Transverse colon (tissue), 4 donors: ENCODE data around the gene SLC25A1. TPM values are rescaled to one million over a fixed set of nuclear protein-coding genes. Genes with fewer than 3 reads are reported as not detected.
A peak's percentile ranks its signal among the peaks of the same experiment; 100 is the strongest.

Experiments used
- DNase-seq: peaks from one replicate; pipeline ENCODE4 v3.0.0-alpha.2; 2019
- H3K27ac ChIP-seq, 4 donors: fragments of 200-600 bp; sonication (generic); 2 replicates each; pipeline ENCODE4 v1.5.1; 2016 to 2018; ENCODE audit warnings: inconsistent platforms in 4 of 4
- H3K27me3 ChIP-seq: fragments of 200-600 bp; sonication (generic); 2 replicates; pipeline ENCODE4 v1.5.1; 2017; ENCODE audit warnings: inconsistent platforms
- H3K36me3 ChIP-seq, 4 donors: fragments of 200-600 bp; sonication (generic); 2 replicates each; pipeline ENCODE4 v1.5.1; 2017 to 2019; ENCODE audit warnings: inconsistent platforms in 4 of 4
- H3K4me1 ChIP-seq, 4 donors: fragments of 200-600 bp; sonication (generic); 2 replicates each; pipeline ENCODE4 v1.5.1; 2017 to 2020; ENCODE audit warnings: inconsistent platforms in 4 of 4
- H3K4me3 ChIP-seq, 4 donors: fragments of 200-600 bp; sonication (generic); 1 replicate in 1 of 4; 2 replicates in 3 of 4; pipeline versions ENCODE4 v1.5.1 to v1.6.1; 2017 to 2019; ENCODE audit warnings: inconsistent platforms in 4 of 4
- H3K9me3 ChIP-seq, 2 donors: fragments of 200-600 bp; sonication (generic); 2 replicates each; pipeline ENCODE4 v1.5.1; 2017 to 2019; ENCODE audit warnings: inconsistent platforms in 2 of 2
- EP300 ChIP-seq: sonication (generic); formaldehyde crosslinking; IDR thresholded peaks from one replicate; pipeline ENCODE4 v1.6.1; 2017; ENCODE audit warnings: antibody characterized with exemption, low read depth
- POLR2A ChIP-seq: fragments of 450-650 bp; IDR thresholded peaks from one replicate; pipeline ENCODE4 v1.6.1; 2016; ENCODE audit warnings: antibody characterized with exemption, mild to moderate bottlenecking, moderate library complexity
- POLR2AphosphoS5 ChIP-seq, 3 donors: sonication (generic); formaldehyde crosslinking; IDR thresholded peaks; one replicate each; pipeline ENCODE4 v1.6.1; 2016; ENCODE audit warnings: antibody characterized with exemption in 3 of 3
- WGBS, 2 donors: methylation state at CpG; one replicate each; pipeline ENCODE4 v1.1.5; 2018; ENCODE audit warnings: low coverage in 1 of 2; 5-methylcytosine and 5-hydroxymethylcytosine counted together
- in situ Hi-C, 4 donors: fragments of 200-750 bp; cut with MboI; loops; one replicate each; pipeline versions ENCODE4 v1.15.0 to v1.15.1; 2017; ENCODE audit warnings: low sequenced_read_pairs in 3 of 4, low pct_ligation_motif_present in 1 of 4, low pct_unique_long_range_greater_than_20kb in 1 of 4
- intact Hi-C: fragments of 100-400 bp; cut with DNase I; formaldehyde crosslinking; loops from one replicate; pipeline ENCODE4 v1.15.1; 2023; ENCODE audit warnings: low total_unique reads
- total RNA-seq, 4 donors: library from RNA; depleted of rRNA; stranded (reverse); fragments of >200 nt; gene quantifications; one replicate each; pipeline ENCODE4 v1.1.0, GENCODE V29; 2016
- TF ChIP-seq, protein P1 (sequence below), 5 experiments: fragments of 200-600 bp in 3 of 5; fragments of 450-650 bp in 2 of 5; sonication (generic) in 3 of 5; IDR thresholded peaks; 1 replicate in 2 of 5; 2 replicates in 3 of 5; pipeline ENCODE4 v1.5.1; 2016 to 2017; ENCODE audit warnings: antibody characterized with exemption in 5 of 5, inconsistent platforms in 3 of 5, mild to moderate bottlenecking in 2 of 5, moderate library complexity in 1 of 5

The SLC25A1 gene
- total RNA-seq, 4 donors from 2014 or later: 80.2 to 146 (median 132) TPM

DNA sequence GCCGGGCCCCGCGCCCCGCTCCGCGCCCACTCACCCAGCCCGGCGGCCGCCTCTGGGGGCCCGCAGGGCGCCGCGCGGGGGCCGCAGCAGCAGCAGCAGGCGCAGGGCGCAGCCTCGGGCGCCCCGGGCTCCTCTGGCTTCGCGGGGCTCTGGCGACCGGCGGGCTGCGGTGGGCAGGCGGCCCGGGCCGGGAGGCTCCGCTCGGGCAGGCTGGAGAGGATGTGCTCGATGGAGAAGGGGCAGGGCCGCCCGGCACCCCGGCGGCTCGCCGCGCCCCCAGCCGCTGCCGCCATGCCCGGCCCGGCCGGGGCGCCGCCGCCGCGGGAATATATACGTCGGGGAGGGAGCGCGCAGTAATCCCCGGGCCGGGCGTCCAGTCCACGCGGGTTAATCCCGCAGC, 28.5 kb downstream of the SLC25A1 start, which contains the start of gene GSC2:
TSS of gene GSC2 (minus strand) at position 302 of the 400 bp plus-strand sequence. CDS start at position 293, 9 bp downstream.
- Histone ChIP-seq H3K9me3 (peaks cover 0 to 4% of the 10 kb centered on the region in 2 donors), H3K36me3 (no peaks in the 10 kb centered on the region), H3K4me3 (peak within 1 kb of the TSS in 2 of 4 donors; percentile 22 to 26), H3K27ac (no peak within 1 kb of the TSS), H3K4me1 (peaks cover 0 to 10% (median 8%) of the 10 kb centered on the region in 4 donors), H3K27me3 (peaks cover 69% of the 10 kb centered on the region)
- WGBS, 2 donors: 3% methylated on average over 26 of the region's 59 CpGs; no CpG with 5 or more reads in 1 of the 2 donors
- TF ChIP-seq, protein P1, sequence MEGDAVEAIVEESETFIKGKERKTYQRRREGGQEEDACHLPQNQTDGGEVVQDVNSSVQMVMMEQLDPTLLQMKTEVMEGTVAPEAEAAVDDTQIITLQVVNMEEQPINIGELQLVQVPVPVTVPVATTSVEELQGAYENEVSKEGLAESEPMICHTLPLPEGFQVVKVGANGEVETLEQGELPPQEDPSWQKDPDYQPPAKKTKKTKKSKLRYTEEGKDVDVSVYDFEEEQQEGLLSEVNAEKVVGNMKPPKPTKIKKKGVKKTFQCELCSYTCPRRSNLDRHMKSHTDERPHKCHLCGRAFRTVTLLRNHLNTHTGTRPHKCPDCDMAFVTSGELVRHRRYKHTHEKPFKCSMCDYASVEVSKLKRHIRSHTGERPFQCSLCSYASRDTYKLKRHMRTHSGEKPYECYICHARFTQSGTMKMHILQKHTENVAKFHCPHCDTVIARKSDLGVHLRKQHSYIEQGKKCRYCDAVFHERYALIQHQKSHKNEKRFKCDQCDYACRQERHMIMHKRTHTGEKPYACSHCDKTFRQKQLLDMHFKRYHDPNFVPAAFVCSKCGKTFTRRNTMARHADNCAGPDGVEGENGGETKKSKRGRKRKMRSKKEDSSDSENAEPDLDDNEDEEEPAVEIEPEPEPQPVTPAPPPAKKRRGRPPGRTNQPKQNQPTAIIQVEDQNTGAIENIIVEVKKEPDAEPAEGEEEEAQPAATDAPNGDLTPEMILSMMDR (IDR thresholded peaks at IDR 0.05): no peak
- TF ChIP-seq EP300: no peak
- no peak for TF ChIP-seq POLR2A
- no peak for TF ChIP-seq POLR2AphosphoS5 (IDR thresholded peaks at IDR 0.05)
- DNase-seq: no peak
- intact Hi-C loops (no loop called here), in situ Hi-C loops (loop anchor here in 1 of 4 donors (25.0 kb wide), 1 partner anchor 487 kb away; no protein-coding TSS in a partner anchor)

DNA sequence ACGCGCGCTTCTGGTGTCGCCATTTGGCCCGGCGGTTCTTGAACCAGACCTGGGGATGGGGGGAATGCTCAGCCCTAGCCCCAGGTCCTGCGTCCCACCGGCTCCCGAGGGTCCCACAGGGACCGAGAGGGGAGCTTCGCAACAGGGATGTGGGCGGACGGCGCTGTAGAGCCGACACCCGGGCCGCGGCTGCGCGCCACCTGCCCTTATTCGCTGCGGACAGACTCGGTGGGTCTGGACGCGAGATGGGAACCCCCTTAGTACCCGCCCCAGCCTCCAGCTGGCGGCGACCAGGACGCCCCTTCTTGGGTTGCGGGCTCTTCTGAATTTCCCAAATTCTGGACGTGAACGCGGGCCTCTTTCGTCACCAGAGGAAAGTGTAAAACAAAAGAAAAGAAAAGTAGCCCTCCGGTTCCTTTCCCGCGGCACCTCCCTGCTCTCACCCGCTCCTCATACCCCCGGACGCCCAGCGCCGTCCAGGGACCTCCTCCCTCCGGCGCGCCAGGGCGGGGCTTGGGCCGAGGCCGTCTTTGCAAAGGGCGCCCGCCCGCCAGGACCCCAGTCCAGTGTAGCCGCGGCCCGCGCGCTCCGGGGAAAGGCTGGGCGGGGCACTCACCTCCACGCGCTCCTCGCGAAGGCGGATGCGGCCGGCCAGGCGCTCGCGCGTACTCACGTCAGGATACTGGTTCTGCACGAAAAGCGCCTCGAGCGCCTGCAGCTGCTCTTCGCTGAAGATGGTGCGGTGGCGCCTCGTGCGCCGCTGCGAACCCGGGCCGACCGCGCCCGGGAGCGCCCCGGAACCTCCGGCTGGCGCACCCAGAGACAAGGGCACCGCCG, 29.3 kb downstream of the SLC25A1 start:
- peaks cover 0 to 13% (median 9%) of the 10 kb centered on the region in 4 donors for H3K4me1 ChIP-seq
- peaks cover 65% of the 10 kb centered on the region for H3K27me3 ChIP-seq
- no peak overlapping the region for H3K27ac ChIP-seq
- no peak for DNase-seq
- WGBS, 2 donors: 0 to 13% methylated on average over 3 to 78 of the region's 92 CpGs
- H3K9me3 ChIP-seq: peaks cover 0 to 4% of the 10 kb centered on the region in 2 donors
- TF ChIP-seq POLR2AphosphoS5 (IDR thresholded peaks at IDR 0.05) (no peak), EP300 (no peak), POLR2A (no peak)
- TF ChIP-seq, protein P1 (IDR thresholded peaks at IDR 0.05): no peak
- in situ Hi-C loops: loop anchor here in 1 of 4 donors (25.0 kb wide), 1 partner anchor 488 kb away; no protein-coding TSS in a partner anchor
- no peaks in the 10 kb centered on the region for H3K36me3 ChIP-seq
- peak overlapping the region in 2 of 4 donors; percentile 22 to 26 for H3K4me3 ChIP-seq
- intact Hi-C loops: no loop called here

DNA sequence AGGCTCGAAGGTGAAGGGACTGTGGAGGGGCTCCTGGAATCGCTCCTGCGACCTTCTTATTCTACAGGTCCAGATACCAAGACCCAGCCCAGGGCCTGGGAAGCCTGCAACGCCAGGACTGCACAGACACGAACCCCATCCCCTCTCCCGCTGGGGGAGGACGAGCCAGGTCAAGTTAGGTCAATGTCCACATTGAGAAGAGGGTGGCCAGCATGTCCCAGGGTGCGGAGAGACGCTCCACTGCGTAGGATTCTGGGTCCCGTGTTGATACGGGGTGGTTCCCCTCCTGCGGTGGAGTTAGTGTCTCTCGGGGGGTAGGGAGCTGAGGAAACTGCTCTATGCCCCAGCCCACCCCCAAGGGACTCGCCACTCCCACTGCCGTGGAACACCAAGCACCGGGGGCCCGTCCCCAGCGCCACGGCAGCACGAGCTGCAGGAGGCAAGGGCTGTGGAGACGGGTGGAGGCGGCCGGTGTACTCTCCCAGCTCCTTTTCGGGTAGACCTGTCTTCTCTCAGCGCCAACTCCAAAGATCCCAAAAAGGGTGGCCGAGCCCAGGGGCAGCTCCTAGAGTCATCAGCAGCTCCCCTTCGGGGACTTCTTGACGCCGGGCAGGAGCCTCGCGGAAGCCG, 30.0 kb downstream of the SLC25A1 start:
- Histone ChIP-seq H3K9me3 (no peaks in the 10 kb centered on the region), H3K27me3 (peaks cover 57% of the 10 kb centered on the region), H3K36me3 (no peaks in the 10 kb centered on the region), H3K27ac (no peak overlapping the region), H3K4me1 (peaks cover 3 to 21% (median 16%) of the 10 kb centered on the region in 4 donors), H3K4me3 (no peak overlapping the region)
- TF ChIP-seq POLR2A: no peak
- no peak for TF ChIP-seq EP300
- TF ChIP-seq POLR2AphosphoS5 (IDR thresholded peaks at IDR 0.05): no peak
- TF ChIP-seq, protein P1 (IDR thresholded peaks at IDR 0.05): no peak
- WGBS, 2 donors: 52% methylated on average over 31 of the region's 33 CpGs; no CpG with 5 or more reads in 1 of the 2 donors
- no peak for DNase-seq
- in situ Hi-C loops (loop anchor here in 1 of 4 donors (25.0 kb wide), 1 partner anchor 489 kb away; no protein-coding TSS in a partner anchor), intact Hi-C loops (no loop called here)
